Measurements from ENCODE around the gene ORM1.

DNA sequence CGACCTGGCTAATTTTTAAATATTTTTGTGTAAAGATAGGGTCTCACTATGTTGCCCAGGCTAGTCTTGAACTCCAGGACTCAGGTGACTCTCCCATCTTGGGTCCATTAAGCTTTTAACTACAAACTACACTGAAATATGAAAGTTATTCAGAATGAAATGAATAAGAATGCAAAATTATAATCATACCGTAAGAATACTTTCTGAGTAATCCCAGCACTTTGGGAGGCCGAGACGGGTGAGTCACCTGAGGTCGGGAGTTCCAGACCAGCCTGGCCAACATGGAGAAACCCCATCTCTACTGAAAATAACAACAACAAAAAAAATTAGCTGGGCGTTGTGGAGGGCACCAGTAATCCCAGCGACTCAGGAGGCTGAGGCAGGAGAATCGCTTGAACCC, 1.1 kb upstream of the ORM1 start:
- TF ChIP-seq, protein P1, sequence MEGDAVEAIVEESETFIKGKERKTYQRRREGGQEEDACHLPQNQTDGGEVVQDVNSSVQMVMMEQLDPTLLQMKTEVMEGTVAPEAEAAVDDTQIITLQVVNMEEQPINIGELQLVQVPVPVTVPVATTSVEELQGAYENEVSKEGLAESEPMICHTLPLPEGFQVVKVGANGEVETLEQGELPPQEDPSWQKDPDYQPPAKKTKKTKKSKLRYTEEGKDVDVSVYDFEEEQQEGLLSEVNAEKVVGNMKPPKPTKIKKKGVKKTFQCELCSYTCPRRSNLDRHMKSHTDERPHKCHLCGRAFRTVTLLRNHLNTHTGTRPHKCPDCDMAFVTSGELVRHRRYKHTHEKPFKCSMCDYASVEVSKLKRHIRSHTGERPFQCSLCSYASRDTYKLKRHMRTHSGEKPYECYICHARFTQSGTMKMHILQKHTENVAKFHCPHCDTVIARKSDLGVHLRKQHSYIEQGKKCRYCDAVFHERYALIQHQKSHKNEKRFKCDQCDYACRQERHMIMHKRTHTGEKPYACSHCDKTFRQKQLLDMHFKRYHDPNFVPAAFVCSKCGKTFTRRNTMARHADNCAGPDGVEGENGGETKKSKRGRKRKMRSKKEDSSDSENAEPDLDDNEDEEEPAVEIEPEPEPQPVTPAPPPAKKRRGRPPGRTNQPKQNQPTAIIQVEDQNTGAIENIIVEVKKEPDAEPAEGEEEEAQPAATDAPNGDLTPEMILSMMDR (IDR thresholded peaks at IDR 0.05) = no peak
- TF ChIP-seq POLR2AphosphoS5 (IDR thresholded peaks at IDR 0.05) (no peak), POLR2A (IDR thresholded peaks at IDR 0.05) (no peak), EP300 (IDR thresholded peaks at IDR 0.05) (no peak)
